Frontal cortex (tissue), 4 donors: Measurements from ENCODE around the gene ALG11. TPM values are rescaled to one million over a fixed set of nuclear protein-coding genes. Genes with fewer than 3 reads are reported as not detected.

Source experiments
- DNase-seq, 2 donors: peaks; one replicate each; pipeline ENCODE4 v3.0.0; 2012; ENCODE audit warnings: low spot score in 2 of 2
- FAIRE-seq: peaks from 2 replicates; lab custom pipeline; 2012; peaks lifted over from hg19 to GRCh38; lab: Jason Lieb, UNC
- total RNA-seq: library from RNA; depleted of rRNA; stranded (reverse); fragments of >200 nt; gene quantifications from one replicate; pipeline ENCODE4 v1.2.3, GENCODE V29; 2014
- donor health status: control.
- donor health status: control.
- donor health status: control.

The ALG11 gene
- total RNA-seq, 1 donor from 2014 or later = 20.8 TPM

GRCh38 chr13:51997186-51997585 lies 15.0 kb upstream of the ALG11 start:
- FAIRE-seq (no peak), DNase-seq (no peak)

- FAIRE-seq = no peak
- DNase-seq = no peak
Observed at GRCh38 chr13:51997641-51998330, 14.4 kb upstream of the ALG11 start.

GRCh38 chr13:51998723-51999509 lies 13.3 kb upstream of the ALG11 start:
- FAIRE-seq = no peak

DNA sequence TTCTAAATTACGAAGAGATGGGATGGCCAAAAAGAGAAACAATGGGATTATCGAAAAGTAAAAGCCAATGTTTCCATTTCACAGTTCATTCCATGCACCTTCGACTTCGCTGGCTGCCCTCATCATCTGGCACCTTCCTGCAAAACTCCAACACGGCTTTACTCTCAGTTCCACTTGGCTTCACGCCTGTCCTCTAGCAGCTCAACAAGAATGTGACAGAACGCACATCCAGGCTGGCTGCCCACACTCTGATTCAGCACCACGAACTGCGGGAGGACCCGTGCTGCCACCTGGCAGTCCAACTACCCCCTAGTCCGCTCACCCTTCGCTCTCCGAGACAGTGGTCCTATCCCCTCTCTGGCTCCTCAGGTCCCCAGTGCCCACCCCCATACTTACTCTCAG lies 12.7 kb upstream of the ALG11 start:
- no peak for FAIRE-seq
- peak in 1 of 2 donors; percentile 43 for DNase-seq

More at GRCh38 chr13:51998723-51999509, 13.3 kb upstream of the ALG11 start:
- no peak for DNase-seq

DNA sequence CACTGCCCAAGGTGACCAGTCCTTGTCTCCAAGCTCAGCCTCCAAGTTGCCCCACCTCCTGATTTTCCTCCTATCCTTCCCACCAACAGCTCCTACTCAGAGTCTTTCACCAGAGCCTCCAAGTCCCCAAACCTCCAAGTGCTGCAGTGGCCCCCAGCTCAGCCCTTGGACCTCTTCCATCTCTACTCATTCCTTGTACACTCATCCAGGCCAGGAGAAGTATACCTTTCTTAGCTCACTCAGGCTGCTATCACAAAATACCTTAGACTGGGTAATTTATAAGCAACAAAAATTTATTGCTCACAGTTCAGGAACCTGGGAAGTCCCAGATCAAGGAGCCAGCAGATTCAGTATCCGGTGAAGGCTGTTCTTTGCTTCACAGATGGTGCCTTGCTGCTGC lies 12.3 kb upstream of the ALG11 start:
- FAIRE-seq (no peak), DNase-seq (no peak)

DNA sequence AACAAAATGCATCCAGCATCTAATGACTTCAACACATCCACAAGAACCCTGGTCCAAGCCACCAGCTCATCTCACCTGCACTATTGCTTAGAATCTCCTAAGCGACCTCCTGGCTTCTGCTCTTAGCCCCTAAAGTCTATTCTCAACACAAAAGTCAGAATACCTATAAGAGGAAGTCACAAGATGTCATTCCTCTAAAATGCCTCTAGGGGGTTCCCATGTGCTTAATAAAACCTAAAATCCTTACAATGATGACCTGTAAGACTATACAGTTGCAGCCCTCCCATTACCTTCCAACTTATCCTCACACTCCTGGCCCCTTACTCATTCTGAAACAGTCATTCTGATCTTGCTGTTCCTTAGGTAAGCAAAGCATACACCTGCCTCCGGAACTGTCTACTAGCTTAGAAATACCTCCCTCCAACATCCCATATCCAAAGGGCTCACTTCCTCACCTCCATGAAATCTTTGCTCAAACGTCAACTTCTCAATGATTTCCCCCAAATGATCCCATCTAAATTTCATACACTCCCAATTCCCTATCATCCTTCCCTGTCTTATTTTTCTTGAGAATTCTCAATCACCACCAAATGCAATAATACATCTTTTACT lies 11.0 kb upstream of the ALG11 start:
- FAIRE-seq = no peak

DNA sequence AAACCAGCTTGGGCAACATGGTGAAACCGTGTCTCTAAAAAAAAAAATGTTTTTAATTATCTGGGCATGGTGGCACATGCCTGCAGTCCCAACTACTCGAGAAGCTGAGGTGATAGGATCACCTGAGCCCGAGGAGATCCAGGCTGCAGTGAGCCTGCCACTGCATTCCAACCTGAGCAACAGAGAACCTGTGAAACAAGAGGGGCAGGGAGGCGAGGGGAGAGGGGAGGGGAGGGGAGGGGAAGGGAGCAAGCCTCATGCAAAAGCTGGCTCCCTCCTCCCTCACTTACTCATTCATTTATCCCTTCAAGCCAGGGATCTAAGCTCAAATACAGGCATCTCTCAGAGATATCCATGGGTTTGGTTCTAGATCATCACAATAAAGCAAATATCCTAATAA lies 9.8 kb upstream of the ALG11 start:
- FAIRE-seq (no peak), DNase-seq (no peak)

More for the DNA sequence above, 11.0 kb upstream of the ALG11 start:
- peak; percentile 17 to 28 for DNase-seq

- FAIRE-seq (no peak), DNase-seq (no peak)
Observed at GRCh38 chr13:52003541-52003940, 8.7 kb upstream of the ALG11 start.

GRCh38 chr13:52004511-52005170 lies 7.6 kb upstream of the ALG11 start:
- FAIRE-seq (no peak), DNase-seq (no peak)

- no peak for FAIRE-seq
- DNase-seq = no peak
Observed at GRCh38 chr13:52005841-52006522, 6.2 kb upstream of the ALG11 start.

DNA sequence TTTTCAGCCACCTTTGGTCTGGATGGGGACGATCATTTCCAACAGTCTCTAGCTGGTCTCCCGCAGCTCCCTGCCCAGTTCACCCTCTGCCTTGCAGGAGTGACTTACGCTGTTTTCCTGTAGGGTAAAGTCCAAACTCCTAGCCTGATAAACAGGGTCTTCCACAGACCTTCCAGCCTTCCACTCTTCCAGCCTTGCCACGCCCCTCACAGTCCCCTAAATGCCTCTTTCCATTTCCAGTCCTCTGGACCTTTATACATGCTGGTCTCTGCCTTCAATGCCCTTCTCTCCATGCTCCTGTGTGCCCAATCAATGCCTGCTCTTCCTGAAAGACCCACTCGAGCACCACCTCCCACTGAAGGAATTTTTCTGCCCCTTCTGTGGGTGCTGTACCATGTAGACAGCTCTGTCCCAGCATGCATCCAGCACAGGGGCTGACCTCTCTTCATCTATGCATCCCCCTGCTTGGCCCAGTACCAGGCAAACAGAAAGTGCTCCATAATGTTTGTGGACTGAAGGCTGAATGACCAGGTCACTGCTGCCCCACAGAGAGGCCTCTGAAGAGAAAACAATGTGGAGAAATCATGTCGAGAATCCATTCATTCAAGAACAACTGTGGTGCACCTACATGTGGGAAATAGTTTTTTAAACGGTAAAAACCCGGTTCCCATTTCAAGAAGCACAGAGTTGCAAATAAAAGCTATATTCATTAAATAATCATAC lies 5.5 kb upstream of the ALG11 start:
- FAIRE-seq = no peak
- DNase-seq = no peak

- FAIRE-seq (no peak), DNase-seq (no peak)
Observed at GRCh38 chr13:52009946-52010345, 2.3 kb upstream of the ALG11 start.

GRCh38 chr13:52010890-52011631 lies 1.1 kb upstream of the ALG11 start, which contains the start of gene ATP7B:
Gene ATP7B (minus strand): TSS chr13:52011450. CDS start chr13:52011337, 113 bp downstream.
- peak; percentile 12 to 28 for DNase-seq
- no peak for FAIRE-seq

- no peak for DNase-seq
- no peak for FAIRE-seq
Observed at GRCh38 chr13:52012512-52012836, 276 bp downstream of the ALG11 start.

GRCh38 chr13:52016296-52016695 lies 4.1 kb downstream of the ALG11 start:
- FAIRE-seq (no peak), DNase-seq (no peak)

GRCh38 chr13:52020191-52020590 lies 8.0 kb downstream of the ALG11 start:
- DNase-seq (no peak), FAIRE-seq (no peak)

DNA sequence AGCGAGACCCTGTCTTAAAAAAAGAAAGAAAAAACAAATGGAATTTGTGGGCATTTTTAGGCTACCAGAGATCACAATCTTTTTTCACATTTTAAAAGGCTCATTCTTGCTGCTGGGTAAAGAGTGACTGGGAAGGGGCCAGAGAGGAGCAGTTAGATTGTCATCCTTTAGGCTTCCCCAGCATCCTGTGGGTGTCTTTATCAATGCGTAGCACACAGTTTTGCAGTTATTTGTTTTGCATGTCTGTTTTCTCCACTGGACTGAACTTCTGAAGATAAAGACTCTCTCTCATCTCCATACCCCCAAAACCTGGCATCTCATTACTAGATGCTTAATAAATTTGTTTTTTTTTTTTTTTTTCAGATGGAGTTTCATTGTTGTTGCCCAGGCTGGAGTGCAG lies 10.2 kb downstream of the ALG11 start:
- DNase-seq (no peak), FAIRE-seq (no peak)

DNA sequence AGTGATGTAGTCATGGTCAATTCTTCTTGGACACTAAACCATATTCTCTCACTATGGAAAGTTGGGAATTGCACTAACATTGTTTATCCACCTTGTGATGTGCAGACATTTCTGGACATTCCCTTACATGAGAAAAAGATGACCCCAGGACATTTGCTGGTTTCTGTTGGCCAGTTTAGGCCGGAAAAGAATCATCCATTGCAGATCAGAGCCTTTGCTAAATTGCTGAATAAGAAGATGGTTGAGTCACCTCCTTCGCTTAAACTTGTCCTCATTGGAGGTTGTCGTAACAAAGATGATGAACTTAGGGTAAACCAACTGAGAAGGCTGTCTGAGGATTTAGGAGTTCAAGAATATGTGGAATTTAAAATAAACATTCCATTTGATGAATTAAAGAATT lies 12.3 kb downstream of the ALG11 start, which contains the start of gene UTP14C:
Gene UTP14C, plus strand, starts transcription at position 211 of the 400 bp plus-strand sequence. CDS start 4,114 bp downstream, outside the sequence.
- no peak for FAIRE-seq

More for the DNA sequence above, 12.3 kb downstream of the ALG11 start, which contains the start of gene UTP14C:
- DNase-seq = no peak
